Measurements from ENCODE around the gene SIX4.
"Not testable (repeated sequence)": the region's sequence is repeated elsewhere in the genome, so short reads cannot be mapped to it uniquely, and the experiment has no call there.

SIX4 gene

GRCh38 chr14:60738843-60739508 is 14.8 kb upstream of the SIX4 start:
- H3K36me3 ChIP-seq (ENCODE audit: control insufficient read depth, insufficient read depth, low read length): no peaks in the 10 kb centered on the region
- no peaks in the 10 kb centered on the region for H3K27me3 ChIP-seq (ENCODE audit: control insufficient read depth, insufficient read depth, low read length)
- no peaks in the 10 kb centered on the region for H3K9me3 ChIP-seq (ENCODE audit: control insufficient read depth, low read length)
- no peak overlapping the region for H3K9ac ChIP-seq (ENCODE audit: low read length)
- H3K4me3 ChIP-seq (ENCODE audit: low read length): no peak overlapping the region
- H3K4me1 ChIP-seq (ENCODE audit: control insufficient read depth, insufficient read depth, low read length): peaks cover 4% of the 10 kb centered on the region

DNA sequence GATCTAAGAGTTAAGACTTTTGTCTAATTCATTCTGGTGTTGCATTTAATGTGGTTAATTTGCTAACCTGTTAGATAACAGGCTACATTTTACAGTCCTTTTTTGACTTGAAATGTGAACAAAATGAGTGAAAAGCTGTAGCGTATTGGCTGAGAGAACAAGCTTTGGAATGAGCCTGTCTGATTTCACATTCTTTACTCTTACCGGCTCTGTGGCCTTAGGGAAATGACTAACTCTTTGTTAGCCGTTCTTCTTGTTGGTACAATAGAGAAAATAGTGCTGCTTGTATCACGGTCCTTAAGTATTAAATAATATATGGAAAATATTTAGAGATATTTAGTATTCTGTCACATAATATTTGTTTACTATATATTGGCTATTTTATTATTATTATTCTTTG is 12.3 kb upstream of the SIX4 start:
- Histone ChIP-seq H3K9me3 (ENCODE audit: control insufficient read depth, low read length) (no peaks in the 10 kb centered on the region), H3K4me3 (ENCODE audit: low read length) (no peak overlapping the region), H3K4me1 (ENCODE audit: control insufficient read depth, insufficient read depth, low read length) (peaks cover 4% of the 10 kb centered on the region), H3K27me3 (ENCODE audit: control insufficient read depth, insufficient read depth, low read length) (no peaks in the 10 kb centered on the region), H3K9ac (ENCODE audit: low read length) (peak overlapping the region; percentile 17), H3K36me3 (ENCODE audit: control insufficient read depth, insufficient read depth, low read length) (no peaks in the 10 kb centered on the region)

GRCh38 chr14:60735416-60735815 is 11.3 kb upstream of the SIX4 start:
- peak overlapping the region; percentile 96 for H3K9ac ChIP-seq (ENCODE audit: low read length)
- no peaks in the 10 kb centered on the region for H3K27me3 ChIP-seq (ENCODE audit: control insufficient read depth, insufficient read depth, low read length)
- peaks cover 4% of the 10 kb centered on the region for H3K4me1 ChIP-seq (ENCODE audit: control insufficient read depth, insufficient read depth, low read length)
- peak overlapping the region; percentile 96 for H3K4me3 ChIP-seq (ENCODE audit: low read length)
- H3K9me3 ChIP-seq (ENCODE audit: control insufficient read depth, low read length): no peaks in the 10 kb centered on the region
- H3K36me3 ChIP-seq (ENCODE audit: control insufficient read depth, insufficient read depth, low read length): no peaks in the 10 kb centered on the region

- Histone ChIP-seq H3K4me1 (ENCODE audit: control insufficient read depth, insufficient read depth, low read length) (peaks cover 4% of the 10 kb centered on the region), H3K4me3 (ENCODE audit: low read length) (peak within 1 kb of the TSS; percentile 96), H3K27me3 (ENCODE audit: control insufficient read depth, insufficient read depth, low read length) (no peaks in the 10 kb centered on the region), H3K9ac (ENCODE audit: low read length) (peak within 1 kb of the TSS; percentile 96), H3K9me3 (ENCODE audit: control insufficient read depth, low read length) (no peaks in the 10 kb centered on the region), H3K36me3 (ENCODE audit: control insufficient read depth, insufficient read depth, low read length) (no peaks in the 10 kb centered on the region)
These were observed 10.5 kb upstream of the SIX4 start, which contains the start of gene MNAT1 for GRCh38 chr14:60734465-60735242. Gene MNAT1, plus strand, starts transcription at chr14:60734761. Its CDS starts 102 bp downstream, at chr14:60734863.

- Histone ChIP-seq H3K36me3 (ENCODE audit: control insufficient read depth, insufficient read depth, low read length) (no peaks in the 10 kb centered on the region), H3K4me3 (ENCODE audit: low read length) (no peak overlapping the region), H3K4me1 (ENCODE audit: control insufficient read depth, insufficient read depth, low read length) (peaks cover 4% of the 10 kb centered on the region), H3K9ac (ENCODE audit: low read length) (no peak overlapping the region), H3K27me3 (ENCODE audit: control insufficient read depth, insufficient read depth, low read length) (no peaks in the 10 kb centered on the region), H3K9me3 (ENCODE audit: control insufficient read depth, low read length) (no peaks in the 10 kb centered on the region)
These were observed 8.8 kb upstream of the SIX4 start for GRCh38 chr14:60732840-60733483.

GRCh38 chr14:60731291-60731690 is 7.1 kb upstream of the SIX4 start:
- not testable (repeated sequence) for H3K9ac ChIP-seq (ENCODE audit: low read length); H3K4me1 ChIP-seq (ENCODE audit: control insufficient read depth, insufficient read depth, low read length); H3K27me3 ChIP-seq (ENCODE audit: control insufficient read depth, insufficient read depth, low read length); H3K4me3 ChIP-seq (ENCODE audit: low read length); H3K36me3 ChIP-seq (ENCODE audit: control insufficient read depth, insufficient read depth, low read length); H3K9me3 ChIP-seq (ENCODE audit: control insufficient read depth, low read length)

GRCh38 chr14:60723116-60723906 is 840 bp downstream of the SIX4 start:
- Histone ChIP-seq H3K4me1 (ENCODE audit: control insufficient read depth, insufficient read depth, low read length) (no peaks in the 10 kb centered on the region), H3K36me3 (ENCODE audit: control insufficient read depth, insufficient read depth, low read length) (no peaks in the 10 kb centered on the region), H3K9me3 (ENCODE audit: control insufficient read depth, low read length) (no peaks in the 10 kb centered on the region), H3K4me3 (ENCODE audit: low read length) (peak overlapping the region; percentile 78), H3K9ac (ENCODE audit: low read length) (peak overlapping the region; percentile 61), H3K27me3 (ENCODE audit: control insufficient read depth, insufficient read depth, low read length) (peaks cover 13% of the 10 kb centered on the region)

DNA sequence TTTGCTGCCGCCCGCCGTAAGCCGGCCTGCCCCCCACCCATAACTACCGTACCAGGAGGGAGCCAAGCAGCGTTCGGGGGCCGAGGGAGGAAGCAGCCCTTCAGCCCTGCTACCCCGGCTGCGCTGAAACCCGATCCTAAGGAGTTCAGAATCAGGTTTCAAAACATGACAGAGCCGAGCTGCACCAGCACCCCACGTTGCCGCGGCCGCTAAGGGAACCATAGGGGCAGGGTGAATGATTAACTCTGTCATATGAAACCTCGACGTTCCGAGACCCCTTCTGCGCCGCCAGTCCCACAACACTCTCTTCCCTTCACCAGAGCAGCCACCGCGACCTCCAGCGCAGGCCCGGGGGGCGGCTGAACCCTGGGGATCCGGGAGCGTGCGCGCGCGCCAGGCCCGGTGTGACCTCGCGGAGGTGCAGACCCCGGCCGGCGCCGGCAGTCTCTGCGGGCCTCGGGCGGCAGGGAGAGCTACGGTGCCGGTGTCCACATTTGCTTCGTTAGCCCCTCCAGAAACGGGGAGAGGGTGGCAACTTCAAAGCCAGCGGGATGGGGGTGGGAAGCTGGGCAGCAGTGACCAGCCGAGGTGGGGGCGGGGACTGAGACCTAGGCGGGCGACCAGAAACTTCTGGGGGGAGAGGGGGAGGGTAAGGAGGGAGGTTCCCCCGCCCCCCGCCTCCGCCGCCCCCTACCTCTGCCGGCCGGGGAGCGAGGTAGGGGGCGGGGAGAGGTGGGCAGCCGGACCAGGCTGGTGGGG is 1.6 kb downstream of the SIX4 start:
- no peaks in the 10 kb centered on the region for H3K9me3 ChIP-seq (ENCODE audit: control insufficient read depth, low read length)
- peak overlapping the region; percentile 78 for H3K4me3 ChIP-seq (ENCODE audit: low read length)
- H3K27me3 ChIP-seq (ENCODE audit: control insufficient read depth, insufficient read depth, low read length): peaks cover 13% of the 10 kb centered on the region
- H3K9ac ChIP-seq (ENCODE audit: low read length): peak overlapping the region; percentile 62
- no peaks in the 10 kb centered on the region for H3K4me1 ChIP-seq (ENCODE audit: control insufficient read depth, insufficient read depth, low read length)
- H3K36me3 ChIP-seq (ENCODE audit: control insufficient read depth, insufficient read depth, low read length): no peaks in the 10 kb centered on the region

- Histone ChIP-seq H3K27me3 (ENCODE audit: control insufficient read depth, insufficient read depth, low read length) (peaks cover 13% of the 10 kb centered on the region), H3K9ac (ENCODE audit: low read length) (peak overlapping the region; percentile 62), H3K4me1 (ENCODE audit: control insufficient read depth, insufficient read depth, low read length) (no peaks in the 10 kb centered on the region), H3K36me3 (ENCODE audit: control insufficient read depth, insufficient read depth, low read length) (no peaks in the 10 kb centered on the region), H3K9me3 (ENCODE audit: control insufficient read depth, low read length) (no peaks in the 10 kb centered on the region), H3K4me3 (ENCODE audit: low read length) (peak overlapping the region; percentile 67)
These were observed 2.1 kb downstream of the SIX4 start for GRCh38 chr14:60722107-60722356.

- H3K4me1 ChIP-seq (ENCODE audit: control insufficient read depth, insufficient read depth, low read length): no peaks in the 10 kb centered on the region
- H3K9ac ChIP-seq (ENCODE audit: low read length): peak overlapping the region; percentile 62
- peaks cover 13% of the 10 kb centered on the region for H3K27me3 ChIP-seq (ENCODE audit: control insufficient read depth, insufficient read depth, low read length)
- no peaks in the 10 kb centered on the region for H3K9me3 ChIP-seq (ENCODE audit: control insufficient read depth, low read length)
- no peaks in the 10 kb centered on the region for H3K36me3 ChIP-seq (ENCODE audit: control insufficient read depth, insufficient read depth, low read length)
- H3K4me3 ChIP-seq (ENCODE audit: low read length): peak overlapping the region; percentile 67
These were observed 2.6 kb downstream of the SIX4 start for GRCh38 chr14:60721326-60722106.

- Histone ChIP-seq H3K36me3 (ENCODE audit: control insufficient read depth, insufficient read depth, low read length) (no peaks in the 10 kb centered on the region), H3K9me3 (ENCODE audit: control insufficient read depth, low read length) (no peaks in the 10 kb centered on the region), H3K4me1 (ENCODE audit: control insufficient read depth, insufficient read depth, low read length) (no peaks in the 10 kb centered on the region), H3K9ac (ENCODE audit: low read length) (no peak overlapping the region), H3K27me3 (ENCODE audit: control insufficient read depth, insufficient read depth, low read length) (peaks cover 13% of the 10 kb centered on the region), H3K4me3 (ENCODE audit: low read length) (no peak overlapping the region)
These were observed 3.2 kb downstream of the SIX4 start for GRCh38 chr14:60720962-60721325.

All from mucosa of stomach (tissue), 1 donor.